WTC11 (cell line): Measurements from ENCODE around the gene BMPR1B.

Experiments used
- ELF4 ChIP-seq: sonication (generic); formaldehyde crosslinking; IDR thresholded peaks from 2 replicates; pipeline ENCODE4 v1.8.1; 2022; ENCODE audit warnings: low read depth, mild to moderate bottlenecking, moderate library complexity, missing genetic modification reagents
- ZNF263 ChIP-seq: sonication (generic); formaldehyde crosslinking; IDR thresholded peaks from 2 replicates; pipeline ENCODE4 v1.8.1; 2022; ENCODE audit warnings: low read depth, mild to moderate bottlenecking, moderate library complexity, missing genetic modification reagents
- TF ChIP-seq, protein P1 (sequence below): sonication (generic); formaldehyde crosslinking; IDR thresholded peaks from 2 replicates; pipeline ENCODE4 v1.8.1; 2022; ENCODE audit warnings: mild to moderate bottlenecking, missing genetic modification reagents, moderate library complexity, borderline replicate concordance
- TF ChIP-seq, protein P2 (sequence below): sonication (generic); formaldehyde crosslinking; IDR thresholded peaks from 2 replicates; pipeline ENCODE4 v1.8.1; 2022; ENCODE audit warnings: low read depth, missing genetic modification reagents, borderline replicate concordance

DNA sequence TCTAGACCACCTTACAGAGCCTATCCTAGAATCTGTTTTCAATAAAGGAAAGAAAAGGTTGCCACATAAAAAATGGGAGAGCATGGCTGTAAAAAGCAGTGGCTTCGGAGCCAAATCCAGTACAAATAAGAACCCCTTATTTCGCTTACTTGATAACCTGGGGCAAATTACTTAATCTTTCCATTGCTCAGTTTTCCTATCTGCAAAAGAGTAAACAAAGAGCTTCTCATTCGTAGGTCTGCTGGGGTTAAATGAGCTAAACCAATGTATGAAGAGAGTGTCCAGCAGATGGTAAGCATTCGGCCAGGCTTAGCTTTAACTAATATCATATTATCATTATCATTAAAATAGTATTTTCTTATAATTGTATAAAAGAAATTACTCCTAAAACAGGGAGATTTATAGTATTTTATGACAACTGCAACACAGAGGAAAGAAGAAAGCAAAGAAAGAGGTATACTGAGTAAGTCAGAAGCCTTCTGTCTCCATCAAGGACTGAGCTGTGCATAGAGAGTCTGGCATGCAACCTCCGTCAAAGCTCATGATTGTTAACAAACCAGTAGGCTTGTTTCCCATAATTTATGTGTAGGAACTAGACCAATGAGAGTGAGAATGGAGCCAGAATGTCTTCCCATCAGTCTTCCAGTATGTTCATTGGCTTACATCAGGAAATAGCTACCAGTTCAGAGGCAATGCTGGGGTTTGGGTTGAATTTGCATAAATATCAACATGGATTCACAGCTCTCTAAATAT lies 426.1 kb downstream of the BMPR1B start:
- TF ChIP-seq, protein P1, sequence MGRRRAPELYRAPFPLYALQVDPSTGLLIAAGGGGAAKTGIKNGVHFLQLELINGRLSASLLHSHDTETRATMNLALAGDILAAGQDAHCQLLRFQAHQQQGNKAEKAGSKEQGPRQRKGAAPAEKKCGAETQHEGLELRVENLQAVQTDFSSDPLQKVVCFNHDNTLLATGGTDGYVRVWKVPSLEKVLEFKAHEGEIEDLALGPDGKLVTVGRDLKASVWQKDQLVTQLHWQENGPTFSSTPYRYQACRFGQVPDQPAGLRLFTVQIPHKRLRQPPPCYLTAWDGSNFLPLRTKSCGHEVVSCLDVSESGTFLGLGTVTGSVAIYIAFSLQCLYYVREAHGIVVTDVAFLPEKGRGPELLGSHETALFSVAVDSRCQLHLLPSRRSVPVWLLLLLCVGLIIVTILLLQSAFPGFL: no peak
- TF ChIP-seq ELF4 (CRISPR knock-in tag) (no peak), ZNF263 (CRISPR knock-in tag) (no peak)
- TF ChIP-seq, protein P2, sequence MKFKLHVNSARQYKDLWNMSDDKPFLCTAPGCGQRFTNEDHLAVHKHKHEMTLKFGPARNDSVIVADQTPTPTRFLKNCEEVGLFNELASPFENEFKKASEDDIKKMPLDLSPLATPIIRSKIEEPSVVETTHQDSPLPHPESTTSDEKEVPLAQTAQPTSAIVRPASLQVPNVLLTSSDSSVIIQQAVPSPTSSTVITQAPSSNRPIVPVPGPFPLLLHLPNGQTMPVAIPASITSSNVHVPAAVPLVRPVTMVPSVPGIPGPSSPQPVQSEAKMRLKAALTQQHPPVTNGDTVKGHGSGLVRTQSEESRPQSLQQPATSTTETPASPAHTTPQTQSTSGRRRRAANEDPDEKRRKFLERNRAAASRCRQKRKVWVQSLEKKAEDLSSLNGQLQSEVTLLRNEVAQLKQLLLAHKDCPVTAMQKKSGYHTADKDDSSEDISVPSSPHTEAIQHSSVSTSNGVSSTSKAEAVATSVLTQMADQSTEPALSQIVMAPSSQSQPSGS (CRISPR knock-in tag): no peak
